ENCODE results near the gene OGT.

GRCh38 chrX:71579136-71579989, 46.5 kb downstream of the OGT start:
- TF ChIP-seq ZNF776 (tag by site-specific recombination; IDR thresholded peaks at IDR 0.05; ENCODE audit: borderline replicate concordance), result no peak
- TF ChIP-seq, protein P1, sequence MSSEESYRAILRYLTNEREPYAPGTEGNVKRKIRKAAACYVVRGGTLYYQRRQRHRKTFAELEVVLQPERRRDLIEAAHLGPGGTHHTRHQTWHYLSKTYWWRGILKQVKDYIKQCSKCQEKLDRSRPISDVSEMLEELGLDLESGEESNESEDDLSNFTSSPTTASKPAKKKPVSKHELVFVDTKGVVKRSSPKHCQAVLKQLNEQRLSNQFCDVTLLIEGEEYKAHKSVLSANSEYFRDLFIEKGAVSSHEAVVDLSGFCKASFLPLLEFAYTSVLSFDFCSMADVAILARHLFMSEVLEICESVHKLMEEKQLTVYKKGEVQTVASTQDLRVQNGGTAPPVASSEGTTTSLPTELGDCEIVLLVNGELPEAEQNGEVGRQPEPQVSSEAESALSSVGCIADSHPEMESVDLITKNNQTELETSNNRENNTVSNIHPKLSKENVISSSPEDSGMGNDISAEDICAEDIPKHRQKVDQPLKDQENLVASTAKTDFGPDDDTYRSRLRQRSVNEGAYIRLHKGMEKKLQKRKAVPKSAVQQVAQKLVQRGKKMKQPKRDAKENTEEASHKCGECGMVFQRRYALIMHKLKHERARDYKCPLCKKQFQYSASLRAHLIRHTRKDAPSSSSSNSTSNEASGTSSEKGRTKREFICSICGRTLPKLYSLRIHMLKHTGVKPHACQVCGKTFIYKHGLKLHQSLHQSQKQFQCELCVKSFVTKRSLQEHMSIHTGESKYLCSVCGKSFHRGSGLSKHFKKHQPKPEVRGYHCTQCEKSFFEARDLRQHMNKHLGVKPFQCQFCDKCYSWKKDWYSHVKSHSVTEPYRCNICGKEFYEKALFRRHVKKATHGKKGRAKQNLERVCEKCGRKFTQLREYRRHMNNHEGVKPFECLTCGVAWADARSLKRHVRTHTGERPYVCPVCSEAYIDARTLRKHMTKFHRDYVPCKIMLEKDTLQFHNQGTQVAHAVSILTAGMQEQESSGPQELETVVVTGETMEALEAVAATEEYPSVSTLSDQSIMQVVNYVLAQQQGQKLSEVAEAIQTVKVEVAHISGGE (tag by site-specific recombination; conservative IDR thresholded peaks at IDR 0.05; ENCODE audit: low read depth), result no peak
- TF ChIP-seq, protein P2, sequence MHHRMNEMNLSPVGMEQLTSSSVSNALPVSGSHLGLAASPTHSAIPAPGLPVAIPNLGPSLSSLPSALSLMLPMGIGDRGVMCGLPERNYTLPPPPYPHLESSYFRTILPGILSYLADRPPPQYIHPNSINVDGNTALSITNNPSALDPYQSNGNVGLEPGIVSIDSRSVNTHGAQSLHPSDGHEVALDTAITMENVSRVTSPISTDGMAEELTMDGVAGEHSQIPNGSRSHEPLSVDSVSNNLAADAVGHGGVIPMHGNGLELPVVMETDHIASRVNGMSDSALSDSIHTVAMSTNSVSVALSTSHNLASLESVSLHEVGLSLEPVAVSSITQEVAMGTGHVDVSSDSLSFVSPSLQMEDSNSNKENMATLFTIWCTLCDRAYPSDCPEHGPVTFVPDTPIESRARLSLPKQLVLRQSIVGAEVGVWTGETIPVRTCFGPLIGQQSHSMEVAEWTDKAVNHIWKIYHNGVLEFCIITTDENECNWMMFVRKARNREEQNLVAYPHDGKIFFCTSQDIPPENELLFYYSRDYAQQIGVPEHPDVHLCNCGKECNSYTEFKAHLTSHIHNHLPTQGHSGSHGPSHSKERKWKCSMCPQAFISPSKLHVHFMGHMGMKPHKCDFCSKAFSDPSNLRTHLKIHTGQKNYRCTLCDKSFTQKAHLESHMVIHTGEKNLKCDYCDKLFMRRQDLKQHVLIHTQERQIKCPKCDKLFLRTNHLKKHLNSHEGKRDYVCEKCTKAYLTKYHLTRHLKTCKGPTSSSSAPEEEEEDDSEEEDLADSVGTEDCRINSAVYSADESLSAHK (tag by site-specific recombination; IDR thresholded peaks at IDR 0.05), result no peak
- TF ChIP-seq, protein P3, sequence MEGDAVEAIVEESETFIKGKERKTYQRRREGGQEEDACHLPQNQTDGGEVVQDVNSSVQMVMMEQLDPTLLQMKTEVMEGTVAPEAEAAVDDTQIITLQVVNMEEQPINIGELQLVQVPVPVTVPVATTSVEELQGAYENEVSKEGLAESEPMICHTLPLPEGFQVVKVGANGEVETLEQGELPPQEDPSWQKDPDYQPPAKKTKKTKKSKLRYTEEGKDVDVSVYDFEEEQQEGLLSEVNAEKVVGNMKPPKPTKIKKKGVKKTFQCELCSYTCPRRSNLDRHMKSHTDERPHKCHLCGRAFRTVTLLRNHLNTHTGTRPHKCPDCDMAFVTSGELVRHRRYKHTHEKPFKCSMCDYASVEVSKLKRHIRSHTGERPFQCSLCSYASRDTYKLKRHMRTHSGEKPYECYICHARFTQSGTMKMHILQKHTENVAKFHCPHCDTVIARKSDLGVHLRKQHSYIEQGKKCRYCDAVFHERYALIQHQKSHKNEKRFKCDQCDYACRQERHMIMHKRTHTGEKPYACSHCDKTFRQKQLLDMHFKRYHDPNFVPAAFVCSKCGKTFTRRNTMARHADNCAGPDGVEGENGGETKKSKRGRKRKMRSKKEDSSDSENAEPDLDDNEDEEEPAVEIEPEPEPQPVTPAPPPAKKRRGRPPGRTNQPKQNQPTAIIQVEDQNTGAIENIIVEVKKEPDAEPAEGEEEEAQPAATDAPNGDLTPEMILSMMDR (tag by site-specific recombination; IDR thresholded peaks at IDR 0.05), result no peak
- TF ChIP-seq ZNF24 (tag by site-specific recombination; IDR thresholded peaks at IDR 0.05), result no peak
- no peak for TF ChIP-seq ZNF174 (tag by site-specific recombination; IDR thresholded peaks at IDR 0.05)
- no peak for TF ChIP-seq ZNF114 (tag by site-specific recombination; IDR thresholded peaks at IDR 0.05)
- TF ChIP-seq ZBTB7A (tag by site-specific recombination; IDR thresholded peaks at IDR 0.05; ENCODE audit: low read depth), result no peak
- TF ChIP-seq SALL2 (tag by site-specific recombination; IDR thresholded peaks at IDR 0.05; ENCODE audit: borderline replicate concordance), result no peak
- no peak for TF ChIP-seq INSM2 (tag by site-specific recombination; IDR thresholded peaks at IDR 0.05)
- TF ChIP-seq, protein P4, sequence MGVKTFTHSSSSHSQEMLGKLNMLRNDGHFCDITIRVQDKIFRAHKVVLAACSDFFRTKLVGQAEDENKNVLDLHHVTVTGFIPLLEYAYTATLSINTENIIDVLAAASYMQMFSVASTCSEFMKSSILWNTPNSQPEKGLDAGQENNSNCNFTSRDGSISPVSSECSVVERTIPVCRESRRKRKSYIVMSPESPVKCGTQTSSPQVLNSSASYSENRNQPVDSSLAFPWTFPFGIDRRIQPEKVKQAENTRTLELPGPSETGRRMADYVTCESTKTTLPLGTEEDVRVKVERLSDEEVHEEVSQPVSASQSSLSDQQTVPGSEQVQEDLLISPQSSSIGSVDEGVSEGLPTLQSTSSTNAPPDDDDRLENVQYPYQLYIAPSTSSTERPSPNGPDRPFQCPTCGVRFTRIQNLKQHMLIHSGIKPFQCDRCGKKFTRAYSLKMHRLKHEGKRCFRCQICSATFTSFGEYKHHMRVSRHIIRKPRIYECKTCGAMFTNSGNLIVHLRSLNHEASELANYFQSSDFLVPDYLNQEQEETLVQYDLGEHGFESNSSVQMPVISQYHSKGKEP (tag by site-specific recombination; IDR thresholded peaks at IDR 0.05), result no peak
- no peak for TF ChIP-seq PATZ1 (tag by site-specific recombination; IDR thresholded peaks at IDR 0.05)
- no peak for TF ChIP-seq TCF7L2 (IDR thresholded peaks at IDR 0.05; ENCODE audit: borderline replicate concordance, low read depth, low read length)
- TF ChIP-seq, protein P5, sequence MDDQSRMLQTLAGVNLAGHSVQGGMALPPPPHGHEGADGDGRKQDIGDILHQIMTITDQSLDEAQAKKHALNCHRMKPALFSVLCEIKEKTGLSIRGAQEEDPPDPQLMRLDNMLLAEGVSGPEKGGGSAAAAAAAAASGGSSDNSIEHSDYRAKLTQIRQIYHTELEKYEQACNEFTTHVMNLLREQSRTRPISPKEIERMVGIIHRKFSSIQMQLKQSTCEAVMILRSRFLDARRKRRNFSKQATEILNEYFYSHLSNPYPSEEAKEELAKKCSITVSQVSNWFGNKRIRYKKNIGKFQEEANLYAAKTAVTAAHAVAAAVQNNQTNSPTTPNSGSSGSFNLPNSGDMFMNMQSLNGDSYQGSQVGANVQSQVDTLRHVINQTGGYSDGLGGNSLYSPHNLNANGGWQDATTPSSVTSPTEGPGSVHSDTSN (CRISPR knock-in tag; IDR thresholded peaks at IDR 0.05), result no peak

Data from HEK293 (cell line).